HG03571 (cell line): ENCODE measurements around the gene EVA1A.

Source experiments
- ATAC-seq: cut with Tn5 transposase; IDR thresholded peaks from one replicate; pipeline ENCODE4 v1.9.1; 2021; ENCODE audit not compliant: unreplicated experiment

Gene EVA1A

GRCh38 chr2:75560768-75561565, at the start of gene EVA1A:
EVA1A (minus strand) TSS chr2:75560939; CDS start chr2:75518140, 42,799 bp downstream.
- ATAC-seq: peak; percentile 31

GRCh38 chr2:75609937-75610508, 49.3 kb upstream of the EVA1A start:
- ATAC-seq: no peak

- ATAC-seq: no peak
Measured at GRCh38 chr2:75609334-75609689, 48.6 kb upstream of the EVA1A start.

- peak; percentile 77 for ATAC-seq
Measured at GRCh38 chr2:75608684-75609333, 48.1 kb upstream of the EVA1A start.

- no peak for ATAC-seq
Measured at GRCh38 chr2:75607988-75608683, 47.4 kb upstream of the EVA1A start.

- no peak for ATAC-seq
Measured at GRCh38 chr2:75607400-75607798, 46.7 kb upstream of the EVA1A start.

- no peak for ATAC-seq
Measured at GRCh38 chr2:75606761-75607399, 46.1 kb upstream of the EVA1A start.

GRCh38 chr2:75605770-75606529, 45.2 kb upstream of the EVA1A start:
- no peak for ATAC-seq

- ATAC-seq: no peak
Measured at GRCh38 chr2:75604484-75604883, 43.7 kb upstream of the EVA1A start.

GRCh38 chr2:75603477-75603876, 42.7 kb upstream of the EVA1A start:
- ATAC-seq: no peak

GRCh38 chr2:75602724-75603342, 42.1 kb upstream of the EVA1A start:
- no peak for ATAC-seq

GRCh38 chr2:75600461-75601011, 39.8 kb upstream of the EVA1A start:
- ATAC-seq: no peak

GRCh38 chr2:75598589-75599155, 37.9 kb upstream of the EVA1A start:
- no peak for ATAC-seq

- no peak for ATAC-seq
Measured at GRCh38 chr2:75597949-75598348, 37.2 kb upstream of the EVA1A start.

GRCh38 chr2:75596784-75597183, 36.0 kb upstream of the EVA1A start:
- ATAC-seq: no peak

- ATAC-seq: no peak
Measured at GRCh38 chr2:75595541-75596395, 35.0 kb upstream of the EVA1A start.

GRCh38 chr2:75594596-75594995, 33.9 kb upstream of the EVA1A start:
- ATAC-seq: no peak

GRCh38 chr2:75592888-75593287, 32.1 kb upstream of the EVA1A start:
- no peak for ATAC-seq
